ENCODE results near the gene TMX2. TPM values are rescaled to one million over a fixed set of nuclear protein-coding genes. Genes with fewer than 3 reads are reported as not detected.
A peak's percentile ranks its signal among the peaks of the same experiment; 100 is the strongest.

Gene TMX2
- total RNA-seq, 1 experiment from 2014 or later: 93.9 TPM

DNA sequence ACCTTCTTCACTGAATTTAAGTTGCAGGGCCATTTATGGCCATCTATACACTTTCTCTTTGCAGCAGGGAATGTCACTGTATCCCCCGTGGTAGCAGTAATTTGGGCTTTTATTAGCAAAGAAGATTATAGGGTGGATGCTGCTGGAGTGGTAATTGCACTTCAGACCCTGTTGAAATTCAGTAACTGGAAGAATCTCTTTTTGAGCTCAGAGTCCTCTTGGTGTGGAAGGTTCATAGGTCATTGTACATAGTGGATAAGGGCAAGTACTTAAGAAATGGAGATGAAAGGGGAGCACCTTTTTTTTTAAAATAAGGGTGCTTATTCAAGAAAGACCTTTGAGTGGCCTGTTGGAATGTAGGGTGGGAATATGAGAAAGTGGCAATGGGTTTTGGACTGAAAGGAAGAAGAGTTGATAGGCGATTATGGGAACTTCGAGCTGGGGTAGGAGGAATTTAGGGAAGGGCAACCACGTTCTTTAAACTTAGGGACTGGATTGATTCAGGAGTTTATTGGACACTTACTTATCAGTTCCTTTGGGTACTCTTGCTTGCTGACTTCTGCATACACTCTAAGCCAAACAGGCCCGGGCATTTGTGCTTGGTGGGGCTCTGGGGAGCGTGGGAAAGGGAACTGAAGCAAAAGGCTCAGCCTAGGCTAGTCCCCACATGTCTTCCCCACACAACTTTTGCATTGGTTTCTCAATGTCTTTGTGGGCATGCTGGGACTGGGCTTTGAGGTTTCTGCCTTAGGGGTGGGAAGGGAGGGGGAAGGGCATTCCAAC, 75.7 kb downstream of the TMX2 start:
- H3K36me3 ChIP-seq (replicated peaks; ENCODE audit: control insufficient read depth, insufficient read depth, low read length): no peaks in the 10 kb centered on the region; the same call in 1 of the 2 replicates
- no peaks in the 10 kb centered on the region for H3K27me3 ChIP-seq (ENCODE audit: control insufficient read depth, insufficient read depth, low read length)
- peak; percentile 72 for DNase-seq
- no peak overlapping the region for H3K4me3 ChIP-seq (ENCODE audit: insufficient read depth, low read depth, low read length)

DNA sequence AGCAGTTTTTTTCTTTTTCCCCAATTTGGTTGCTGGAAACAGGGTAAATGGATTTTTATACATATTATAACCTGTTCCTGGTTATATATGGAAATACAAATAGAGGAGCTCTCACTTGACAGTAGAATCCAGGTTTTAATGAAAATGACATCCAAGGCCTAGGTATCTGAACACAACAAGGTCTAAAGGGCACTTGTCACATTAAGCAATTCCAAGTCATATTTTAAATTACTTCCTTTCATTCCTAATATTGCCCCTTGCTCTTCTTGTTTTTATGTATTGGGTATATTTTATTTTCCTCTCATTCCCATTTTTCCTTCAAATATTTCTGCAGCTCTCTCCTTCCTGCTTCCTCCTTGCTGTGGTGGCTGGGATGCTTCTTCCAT, 76.3 kb downstream of the TMX2 start:
- DNase-seq: no peak
- H3K27me3 ChIP-seq (ENCODE audit: control insufficient read depth, insufficient read depth, low read length): no peaks in the 10 kb centered on the region

More for the DNA sequence above, 76.3 kb downstream of the TMX2 start:
- Histone ChIP-seq H3K36me3 (replicated peaks; ENCODE audit: control insufficient read depth, insufficient read depth, low read length) (no peaks in the 10 kb centered on the region; the same call in 1 of the 2 replicates), H3K4me3 (ENCODE audit: insufficient read depth, low read depth, low read length) (no peak overlapping the region)

Other genes starting within 250 kb of the TMX2 start
- gene SLC43A1, start 196.9 kb upstream of the TMX2 start, total RNA-seq (2014; rRNA removed; shearing (Covaris generic)): 30.7 and 33.1 TPM in 2 replicates
- 58.6 and 73.3 TPM in 2 replicates for gene TIMM10, start 181.8 kb upstream of the TMX2 start, total RNA-seq (2014; rRNA removed; shearing (Covaris generic))
- gene SMTNL1, start 175.0 kb upstream of the TMX2 start, total RNA-seq (2014; rRNA removed; shearing (Covaris generic)): not detected in 2 replicates
- 9.5 and 17.6 TPM in 2 replicates for gene UBE2L6, start 144.9 kb upstream of the TMX2 start, total RNA-seq (2014; rRNA removed; shearing (Covaris generic))
- gene SERPING1, start 114.9 kb upstream of the TMX2 start, total RNA-seq (2014; rRNA removed; shearing (Covaris generic)): 30.3 and 34.6 TPM in 2 replicates
- gene YPEL4, start 62.7 kb upstream of the TMX2 start, total RNA-seq (2014; rRNA removed; shearing (Covaris generic)): not detected in 2 replicates
- 26.4 and 33.4 TPM in 2 replicates for gene CLP1, start 54.8 kb upstream of the TMX2 start, total RNA-seq (2014; rRNA removed; shearing (Covaris generic))
- gene ZDHHC5, start 44.5 kb upstream of the TMX2 start, total RNA-seq (2014; rRNA removed; shearing (Covaris generic)): 26.7 and 28.6 TPM in 2 replicates
- 17.9 and 19.1 TPM in 2 replicates for gene MED19, start 378 bp upstream of the TMX2 start, total RNA-seq (2014; rRNA removed; shearing (Covaris generic))
- gene SELENOH, start 28.9 kb downstream of the TMX2 start, total RNA-seq (2014; rRNA removed; shearing (Covaris generic)): 200 and 246 TPM in 2 replicates
- not detected in 2 replicates for gene BTBD18, start 39.2 kb downstream of the TMX2 start, total RNA-seq (2014; rRNA removed; shearing (Covaris generic))
- gene CTNND1, start 49.2 kb downstream of the TMX2 start, total RNA-seq (2014; rRNA removed; shearing (Covaris generic)): 108 and 118 TPM in 2 replicates